ENCODE measurements around the gene MAGI1. TPM values are rescaled to one million over a fixed set of nuclear protein-coding genes. Genes with fewer than 3 reads are reported as not detected.

The MAGI1 gene
- total RNA-seq, 1 donor from 2014 or later = 21.9 TPM

DNA sequence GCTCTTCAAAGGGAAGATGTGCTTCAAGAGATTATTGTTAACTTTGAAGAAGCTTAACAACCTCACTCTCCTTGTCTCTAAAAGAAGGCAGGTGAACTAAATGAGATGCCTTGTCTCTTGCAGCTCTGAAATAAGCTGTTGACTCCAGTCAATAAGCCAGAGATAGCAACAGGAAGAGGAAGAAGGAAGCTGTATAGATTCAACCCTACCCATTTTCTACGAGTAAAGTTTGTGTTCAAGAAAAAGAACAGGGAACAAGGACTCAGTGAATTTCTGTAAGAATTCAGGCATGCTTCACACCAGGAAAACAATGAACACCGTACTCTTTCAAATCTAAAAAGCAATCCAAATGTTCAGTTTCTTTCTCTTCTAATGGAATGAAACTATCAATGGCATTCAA lies 503.5 kb downstream of the MAGI1 start:
- TF ChIP-seq, protein P1, sequence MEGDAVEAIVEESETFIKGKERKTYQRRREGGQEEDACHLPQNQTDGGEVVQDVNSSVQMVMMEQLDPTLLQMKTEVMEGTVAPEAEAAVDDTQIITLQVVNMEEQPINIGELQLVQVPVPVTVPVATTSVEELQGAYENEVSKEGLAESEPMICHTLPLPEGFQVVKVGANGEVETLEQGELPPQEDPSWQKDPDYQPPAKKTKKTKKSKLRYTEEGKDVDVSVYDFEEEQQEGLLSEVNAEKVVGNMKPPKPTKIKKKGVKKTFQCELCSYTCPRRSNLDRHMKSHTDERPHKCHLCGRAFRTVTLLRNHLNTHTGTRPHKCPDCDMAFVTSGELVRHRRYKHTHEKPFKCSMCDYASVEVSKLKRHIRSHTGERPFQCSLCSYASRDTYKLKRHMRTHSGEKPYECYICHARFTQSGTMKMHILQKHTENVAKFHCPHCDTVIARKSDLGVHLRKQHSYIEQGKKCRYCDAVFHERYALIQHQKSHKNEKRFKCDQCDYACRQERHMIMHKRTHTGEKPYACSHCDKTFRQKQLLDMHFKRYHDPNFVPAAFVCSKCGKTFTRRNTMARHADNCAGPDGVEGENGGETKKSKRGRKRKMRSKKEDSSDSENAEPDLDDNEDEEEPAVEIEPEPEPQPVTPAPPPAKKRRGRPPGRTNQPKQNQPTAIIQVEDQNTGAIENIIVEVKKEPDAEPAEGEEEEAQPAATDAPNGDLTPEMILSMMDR (IDR thresholded peaks at IDR 0.05) = no peak
- Mint-ChIP-seq H3K4me3 (ENCODE audit: unreplicated experiment) (no peak overlapping the region), H3K36me3 (ENCODE audit: unreplicated experiment) (no peaks in the 10 kb centered on the region), H3K27ac (ENCODE audit: unreplicated experiment) (no peak overlapping the region), H3K4me1 (ENCODE audit: unreplicated experiment) (peaks cover 8% of the 10 kb centered on the region), H3K9me3 (ENCODE audit: unreplicated experiment) (no peaks in the 10 kb centered on the region), H3K27me3 (ENCODE audit: unreplicated experiment) (no peaks in the 10 kb centered on the region)
- no peak for DNase-seq (ENCODE audit: extremely low spot score, unreplicated experiment)

DNA sequence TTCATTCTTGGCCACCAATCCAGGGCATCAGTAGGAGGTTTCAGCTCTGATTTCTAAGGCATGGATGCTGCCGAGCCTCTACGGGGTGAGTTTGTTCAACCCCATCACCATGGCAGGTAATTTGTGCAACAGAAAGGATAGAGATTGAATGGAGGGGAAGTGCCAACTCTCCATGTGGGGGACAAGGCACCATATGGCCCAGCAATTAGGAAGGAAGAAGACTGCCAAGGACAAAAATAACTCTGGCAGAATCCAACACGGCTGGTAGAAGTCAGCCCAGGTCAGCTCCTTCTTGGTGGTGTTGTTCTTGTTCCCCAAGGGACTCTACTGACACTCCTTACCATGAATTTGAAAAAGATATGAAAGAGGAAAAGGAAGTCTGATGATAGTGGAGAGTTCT lies 503.9 kb downstream of the MAGI1 start:
- Mint-ChIP-seq H3K27ac (ENCODE audit: unreplicated experiment) (no peak overlapping the region), H3K4me1 (ENCODE audit: unreplicated experiment) (peaks cover 8% of the 10 kb centered on the region), H3K9me3 (ENCODE audit: unreplicated experiment) (no peaks in the 10 kb centered on the region), H3K36me3 (ENCODE audit: unreplicated experiment) (no peaks in the 10 kb centered on the region), H3K4me3 (ENCODE audit: unreplicated experiment) (no peak overlapping the region), H3K27me3 (ENCODE audit: unreplicated experiment) (no peaks in the 10 kb centered on the region)
- no peak for DNase-seq (ENCODE audit: extremely low spot score, unreplicated experiment)
- TF ChIP-seq, protein P1 (IDR thresholded peaks at IDR 0.05) = no peak

DNA sequence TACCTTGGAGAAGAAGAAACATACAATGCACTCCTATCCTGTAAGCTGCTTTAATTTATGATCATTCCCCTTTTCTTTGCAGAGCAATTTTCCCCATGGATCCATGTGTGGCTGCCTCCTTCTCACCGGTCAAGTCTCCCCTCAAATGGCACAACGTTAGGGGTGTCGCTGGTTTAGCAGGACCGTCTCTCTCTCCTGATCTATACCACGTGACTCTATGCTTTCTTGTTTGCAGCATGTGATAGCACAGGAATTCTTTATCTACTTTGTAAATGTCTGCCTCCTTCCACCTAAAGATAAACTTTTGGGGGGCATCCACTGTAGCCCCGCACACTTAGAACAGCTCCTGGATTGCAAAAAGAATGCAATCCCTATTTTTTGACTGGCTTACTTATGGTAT lies 506.0 kb downstream of the MAGI1 start:
- Mint-ChIP-seq H3K9me3 (ENCODE audit: unreplicated experiment) (no peaks in the 10 kb centered on the region), H3K27ac (ENCODE audit: unreplicated experiment) (no peak overlapping the region), H3K27me3 (ENCODE audit: unreplicated experiment) (no peaks in the 10 kb centered on the region), H3K4me1 (ENCODE audit: unreplicated experiment) (peaks cover 8% of the 10 kb centered on the region), H3K36me3 (ENCODE audit: unreplicated experiment) (no peaks in the 10 kb centered on the region), H3K4me3 (ENCODE audit: unreplicated experiment) (no peak overlapping the region)
- TF ChIP-seq, protein P1 (IDR thresholded peaks at IDR 0.05) = no peak
- DNase-seq (ENCODE audit: extremely low spot score, unreplicated experiment) = no peak

GRCh38 chr3:65532215-65532614 lies 506.5 kb downstream of the MAGI1 start:
- H3K4me3 Mint-ChIP-seq (ENCODE audit: unreplicated experiment) = no peak overlapping the region
- DNase-seq (ENCODE audit: extremely low spot score, unreplicated experiment) = no peak
- H3K4me1 Mint-ChIP-seq (ENCODE audit: unreplicated experiment) = peaks cover 8% of the 10 kb centered on the region
- TF ChIP-seq, protein P1 (IDR thresholded peaks at IDR 0.05) = no peak
- no peaks in the 10 kb centered on the region for H3K27me3 Mint-ChIP-seq (ENCODE audit: unreplicated experiment)
- no peaks in the 10 kb centered on the region for H3K9me3 Mint-ChIP-seq (ENCODE audit: unreplicated experiment)
- H3K36me3 Mint-ChIP-seq (ENCODE audit: unreplicated experiment) = no peaks in the 10 kb centered on the region
- H3K27ac Mint-ChIP-seq (ENCODE audit: unreplicated experiment) = no peak overlapping the region

DNA sequence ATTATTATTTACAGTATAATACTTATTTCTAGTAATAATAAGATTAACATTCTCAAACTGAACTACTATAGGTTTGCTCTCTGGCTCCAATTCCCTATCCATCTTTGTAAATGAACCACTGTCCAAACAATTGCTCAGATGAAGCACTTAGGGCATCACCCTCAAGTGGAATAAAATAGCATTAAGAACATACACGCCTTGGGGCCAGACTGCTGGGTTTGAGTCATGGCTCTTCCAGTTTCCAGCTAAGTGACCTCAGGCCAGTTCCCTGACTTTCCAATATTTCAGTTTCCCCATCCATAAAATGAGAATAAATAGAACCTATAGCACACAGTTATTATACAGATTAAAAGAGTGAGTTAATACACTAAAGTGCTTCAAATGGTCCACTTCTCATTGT lies 507.2 kb downstream of the MAGI1 start:
- DNase-seq (ENCODE audit: extremely low spot score, unreplicated experiment) = no peak
- Mint-ChIP-seq H3K36me3 (ENCODE audit: unreplicated experiment) (no peaks in the 10 kb centered on the region), H3K27me3 (ENCODE audit: unreplicated experiment) (no peaks in the 10 kb centered on the region), H3K27ac (ENCODE audit: unreplicated experiment) (no peak overlapping the region), H3K4me3 (ENCODE audit: unreplicated experiment) (no peak overlapping the region), H3K4me1 (ENCODE audit: unreplicated experiment) (peaks cover 8% of the 10 kb centered on the region), H3K9me3 (ENCODE audit: unreplicated experiment) (no peaks in the 10 kb centered on the region)
- TF ChIP-seq, protein P1 (IDR thresholded peaks at IDR 0.05) = no peak

Data from osteocyte (in vitro differentiated cells).